Stimulated activated CD8-positive, alpha-beta memory T cell treated with anti-CD3 and anti-CD28 coated beads, Interleukin-15, amount 100 ng/mL, for 24 hours (primary cell): Measurements from ENCODE around the gene NNMT.

Experiments
- DNase-seq: peaks from one replicate; pipeline ENCODE4 v3.0.0-alpha.2; 2020; ENCODE audit warnings: low read depth

NNMT gene

GRCh38 chr11:114263513-114264170, 32.6 kb upstream of the NNMT start:
- DNase-seq: no peak

- no peak for DNase-seq
Measured at GRCh38 chr11:114264381-114264780, 31.8 kb upstream of the NNMT start.

- no peak for DNase-seq
Measured at GRCh38 chr11:114265122-114265878, 30.9 kb upstream of the NNMT start.

- DNase-seq: no peak
Measured at GRCh38 chr11:114269498-114269897, 26.7 kb upstream of the NNMT start.

- DNase-seq: no peak
Measured at GRCh38 chr11:114270531-114271270, 25.5 kb upstream of the NNMT start.

GRCh38 chr11:114271316-114271715, 24.9 kb upstream of the NNMT start:
- DNase-seq: no peak

GRCh38 chr11:114272311-114272710, 23.9 kb upstream of the NNMT start:
- no peak for DNase-seq

GRCh38 chr11:114273071-114273470, 23.1 kb upstream of the NNMT start:
- no peak for DNase-seq

- DNase-seq: no peak
Measured at GRCh38 chr11:114273890-114274635, 22.1 kb upstream of the NNMT start.

GRCh38 chr11:114274637-114275036, 21.6 kb upstream of the NNMT start:
- no peak for DNase-seq

GRCh38 chr11:114275280-114275679, 20.9 kb upstream of the NNMT start:
- no peak for DNase-seq

GRCh38 chr11:114276077-114276476, 20.1 kb upstream of the NNMT start:
- no peak for DNase-seq

- DNase-seq: no peak
Measured at GRCh38 chr11:114277637-114278341, 18.4 kb upstream of the NNMT start.

- DNase-seq: no peak
Measured at GRCh38 chr11:114278342-114279065, 17.7 kb upstream of the NNMT start.

GRCh38 chr11:114279792-114280546, 16.2 kb upstream of the NNMT start:
- DNase-seq: no peak

GRCh38 chr11:114280696-114281095, 15.5 kb upstream of the NNMT start:
- no peak for DNase-seq

GRCh38 chr11:114281388-114281956, 14.7 kb upstream of the NNMT start:
- no peak for DNase-seq

GRCh38 chr11:114282488-114282887, 13.7 kb upstream of the NNMT start:
- no peak for DNase-seq

- DNase-seq: no peak
Measured at GRCh38 chr11:114283422-114283821, 12.8 kb upstream of the NNMT start.

GRCh38 chr11:114284021-114284420, 12.2 kb upstream of the NNMT start:
- no peak for DNase-seq
